Measurements from ENCODE around the gene TMCO4.

Gene TMCO4

GRCh38 chr1:19680644-19681043 is 119.1 kb downstream of the TMCO4 start:
- no peak for DNase-seq

GRCh38 chr1:19679691-19680090 is 120.0 kb downstream of the TMCO4 start:
- DNase-seq: no peak

- DNase-seq: no peak
Observed at GRCh38 chr1:19678931-19679453, 120.7 kb downstream of the TMCO4 start.

GRCh38 chr1:19678493-19678892 is 121.2 kb downstream of the TMCO4 start:
- no peak for DNase-seq

- DNase-seq: peak in 1 of 2 experiments; percentile 27
Observed at GRCh38 chr1:19676438-19676922, 123.2 kb downstream of the TMCO4 start.

GRCh38 chr1:19675797-19676196 is 123.9 kb downstream of the TMCO4 start:
- no peak for DNase-seq

GRCh38 chr1:19672237-19672636 is 127.5 kb downstream of the TMCO4 start:
- no peak for DNase-seq

GRCh38 chr1:19670787-19671186 is 128.9 kb downstream of the TMCO4 start:
- DNase-seq: no peak

- DNase-seq: no peak
Observed at GRCh38 chr1:19668888-19669287, 130.8 kb downstream of the TMCO4 start.

- DNase-seq: no peak
Observed at GRCh38 chr1:19665496-19666465, 133.9 kb downstream of the TMCO4 start.

- no peak for DNase-seq
Observed at GRCh38 chr1:19665186-19665495, 134.6 kb downstream of the TMCO4 start.

GRCh38 chr1:19664453-19665185 is 135.1 kb downstream of the TMCO4 start, which contains the start of gene HTR6:
HTR6 (plus strand) TSS chr1:19664875; CDS start chr1:19665754, 879 bp downstream.
- DNase-seq: peak in 1 of 2 experiments; percentile 45

GRCh38 chr1:19662313-19662712 is 137.4 kb downstream of the TMCO4 start:
- DNase-seq: no peak

GRCh38 chr1:19661721-19662228 is 137.9 kb downstream of the TMCO4 start:
- DNase-seq: peak; percentile 41 to 52

GRCh38 chr1:19658186-19658585 is 141.5 kb downstream of the TMCO4 start:
- DNase-seq: no peak

- DNase-seq: no peak
Observed at GRCh38 chr1:19657511-19657910, 142.2 kb downstream of the TMCO4 start.

- DNase-seq: no peak
Observed at GRCh38 chr1:19656780-19657466, 142.8 kb downstream of the TMCO4 start.

- DNase-seq: no peak
Observed at GRCh38 chr1:19656134-19656779, 143.5 kb downstream of the TMCO4 start.

- no peak for DNase-seq
Observed at GRCh38 chr1:19655718-19656080, 144.0 kb downstream of the TMCO4 start.

- no peak for DNase-seq
Observed at GRCh38 chr1:19654886-19655717, 144.6 kb downstream of the TMCO4 start.

GRCh38 chr1:19654386-19654785 is 145.3 kb downstream of the TMCO4 start:
- no peak for DNase-seq

Data from activated CD4-positive, alpha-beta T cell treated with anti-CD3 and anti-CD28 coated beads, Interleukin-2, amount 50 U/mL, for 48 hours (primary cell).